Nephron progenitor cell (in vitro differentiated cells): ENCODE data around the gene TRIM25.
"Not testable (repeated sequence)": the region's sequence is repeated elsewhere in the genome, so short reads cannot be mapped to it uniquely, and the experiment has no call there.

Experiments used
- DNase-seq: peaks from one replicate; pipeline ENCODE4 v3.0.0; 2021
- H3K27ac Mint-ChIP-seq: 2 replicates; pipeline ENCODE4 v1.8.0; 2021; ENCODE audit warnings: mild to moderate bottlenecking, moderate library complexity, mixed read lengths
- H3K27me3 Mint-ChIP-seq: 2 replicates; pipeline ENCODE4 v1.8.0; 2021; ENCODE audit warnings: mild to moderate bottlenecking, low read depth, mixed read lengths; ENCODE audit not compliant: poor library complexity
- H3K36me3 Mint-ChIP-seq: 2 replicates; pipeline ENCODE4 v1.8.0; 2021; ENCODE audit warnings: low read depth, mixed read lengths
- H3K4me1 Mint-ChIP-seq: 2 replicates; pipeline ENCODE4 v1.8.0; 2021; ENCODE audit warnings: mixed read lengths
- H3K4me3 Mint-ChIP-seq: 2 replicates; pipeline ENCODE4 v1.8.0; 2021; ENCODE audit warnings: mild to moderate bottlenecking, moderate library complexity, mixed read lengths
- H3K9me3 Mint-ChIP-seq: 2 replicates; pipeline ENCODE4 v1.8.0; 2021; ENCODE audit warnings: mild to moderate bottlenecking, moderate library complexity, mixed read lengths
- CTCF ChIP-seq: fragments of 200-600 bp; sonication (generic); IDR thresholded peaks from 2 replicates; pipeline ENCODE4 v1.5.0; 2021; ENCODE audit warnings: antibody characterized with exemption

Gene TRIM25

GRCh38 chr17:56947741-56948140 is 33.9 kb upstream of the TRIM25 start:
- peaks cover 84% of the 10 kb centered on the region for H3K36me3 Mint-ChIP-seq
- H3K9me3 Mint-ChIP-seq = no peaks in the 10 kb centered on the region
- H3K27me3 Mint-ChIP-seq = peaks cover 4% of the 10 kb centered on the region
- H3K27ac Mint-ChIP-seq = no peak overlapping the region
- H3K4me3 Mint-ChIP-seq = no peak overlapping the region
- no peak for DNase-seq
- H3K4me1 Mint-ChIP-seq = peaks cover 12% of the 10 kb centered on the region
- TF ChIP-seq CTCF = no peak

DNA sequence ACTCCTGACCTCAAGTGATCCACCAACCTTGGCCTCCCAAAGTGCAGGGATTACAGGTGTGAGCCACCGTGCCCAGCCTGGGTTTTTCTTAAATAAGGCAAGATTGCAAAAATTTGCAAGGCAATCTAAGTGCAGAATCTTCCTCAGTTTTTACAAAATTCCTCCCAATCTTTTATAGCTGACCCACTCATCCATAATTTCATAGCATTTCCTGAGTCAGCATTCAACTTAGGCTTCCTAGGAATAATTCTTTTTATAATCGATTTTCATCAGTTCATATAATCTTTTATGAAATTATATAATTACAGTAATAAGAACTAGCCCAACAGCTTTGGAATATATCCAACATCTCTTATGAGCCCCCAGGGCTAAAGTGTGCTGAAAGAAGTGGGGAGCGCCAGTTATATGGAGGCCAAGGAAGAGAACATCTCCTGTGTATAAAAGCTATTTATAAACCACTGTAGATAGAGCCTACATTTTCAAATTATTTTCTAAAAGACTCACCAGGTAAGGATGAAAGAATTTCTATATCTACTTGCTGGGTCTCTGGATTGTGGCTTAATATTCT is 32.2 kb upstream of the TRIM25 start:
- H3K27ac Mint-ChIP-seq = no peak overlapping the region
- H3K27me3 Mint-ChIP-seq = peaks cover 4% of the 10 kb centered on the region
- TF ChIP-seq CTCF = no peak
- DNase-seq = no peak
- peaks cover 90% of the 10 kb centered on the region for H3K36me3 Mint-ChIP-seq
- H3K9me3 Mint-ChIP-seq = no peaks in the 10 kb centered on the region
- peaks cover 12% of the 10 kb centered on the region for H3K4me1 Mint-ChIP-seq
- H3K4me3 Mint-ChIP-seq = no peak overlapping the region

DNA sequence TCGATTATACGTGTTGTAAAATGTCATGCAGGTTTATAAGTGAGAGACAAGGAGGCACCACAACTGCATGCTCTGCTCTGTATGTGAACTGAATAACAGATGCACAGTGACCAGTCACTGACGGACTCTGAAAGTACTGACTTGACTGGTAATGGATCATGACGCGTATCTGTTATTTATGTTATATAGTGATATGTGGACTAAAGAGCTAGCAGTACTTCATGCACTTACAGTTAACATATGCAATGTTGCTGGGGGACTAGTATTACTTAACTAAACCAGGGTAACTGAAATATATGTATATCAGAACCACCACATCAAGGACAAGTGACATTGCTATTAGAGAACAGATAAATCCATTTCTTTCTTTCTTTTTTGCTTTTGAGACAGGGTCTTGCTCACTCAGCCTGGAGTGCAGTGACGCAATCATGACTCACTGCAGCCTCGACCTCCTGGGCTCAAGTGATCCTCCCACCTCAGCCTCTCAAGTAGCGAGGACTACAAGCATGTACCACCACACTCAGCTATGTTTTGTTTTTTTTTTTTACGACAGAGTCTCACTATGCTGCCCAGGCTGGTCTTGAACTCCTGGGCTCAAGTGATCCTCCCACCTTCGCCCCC is 29.8 kb upstream of the TRIM25 start:
- no peak overlapping the region for H3K4me3 Mint-ChIP-seq
- DNase-seq = no peak
- no peaks in the 10 kb centered on the region for H3K4me1 Mint-ChIP-seq
- H3K27ac Mint-ChIP-seq = no peak overlapping the region
- peaks cover 4% of the 10 kb centered on the region for H3K27me3 Mint-ChIP-seq
- H3K9me3 Mint-ChIP-seq = no peaks in the 10 kb centered on the region
- peaks cover 84% of the 10 kb centered on the region for H3K36me3 Mint-ChIP-seq
- TF ChIP-seq CTCF = no peak

GRCh38 chr17:56939869-56940484 is 26.1 kb upstream of the TRIM25 start:
- no peak for DNase-seq
- no peaks in the 10 kb centered on the region for H3K9me3 Mint-ChIP-seq
- TF ChIP-seq CTCF = peak; percentile 63
- H3K27me3 Mint-ChIP-seq = peaks cover 4% of the 10 kb centered on the region
- no peak overlapping the region for H3K27ac Mint-ChIP-seq
- no peaks in the 10 kb centered on the region for H3K4me1 Mint-ChIP-seq
- no peak overlapping the region for H3K4me3 Mint-ChIP-seq
- H3K36me3 Mint-ChIP-seq = peaks cover 85% of the 10 kb centered on the region

DNA sequence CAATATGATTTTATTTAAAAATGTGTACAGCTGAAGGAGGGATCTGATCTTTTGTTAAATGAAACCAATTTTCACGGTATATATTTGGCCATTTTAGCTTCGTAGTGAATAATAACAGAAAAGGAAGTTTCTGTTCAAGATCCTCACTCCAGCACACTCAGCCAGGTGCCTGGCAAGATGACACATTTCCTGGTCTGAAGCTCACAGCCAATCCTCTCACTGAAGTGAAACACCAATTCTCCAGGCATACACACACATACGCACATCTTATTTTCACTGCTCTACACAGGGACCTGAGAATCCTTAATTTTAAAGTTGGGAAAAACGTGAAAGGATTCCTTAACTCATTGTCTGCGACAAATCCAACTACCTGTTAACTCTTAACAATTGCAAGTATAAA is 24.4 kb upstream of the TRIM25 start:
- H3K4me3 Mint-ChIP-seq, H3K27ac Mint-ChIP-seq, DNase-seq, H3K9me3 Mint-ChIP-seq, H3K27me3 Mint-ChIP-seq, H3K4me1 Mint-ChIP-seq: not testable (repeated sequence)
- H3K36me3 Mint-ChIP-seq = peaks cover 83% of the 10 kb centered on the region

GRCh38 chr17:56937687-56938086 is 23.8 kb upstream of the TRIM25 start:
- Mint-ChIP-seq H3K4me3 (no peak overlapping the region), H3K9me3 (peaks cover 12% of the 10 kb centered on the region), H3K4me1 (no peaks in the 10 kb centered on the region), H3K27me3 (no peaks in the 10 kb centered on the region), H3K27ac (no peak overlapping the region), H3K36me3 (peaks cover 83% of the 10 kb centered on the region)
- no peak for DNase-seq
- no peak for TF ChIP-seq CTCF
